NCI-H1105 treated with DMSO at 0.1 percent for 48 hours (cell line): ENCODE results near the gene SH2D3C.

Experiments
- DNase-seq: peaks from one replicate; lab custom pipeline; 2025; lab: John Stamatoyannopoulos, UW

Gene SH2D3C

GRCh38 chr9:127694890-127695720 is 83.4 kb downstream of the SH2D3C start:
- DNase-seq = no peak

- DNase-seq = no peak
Measured at GRCh38 chr9:127693697-127694096, 84.8 kb downstream of the SH2D3C start.

- no peak for DNase-seq
Measured at GRCh38 chr9:127693143-127693542, 85.3 kb downstream of the SH2D3C start.

- DNase-seq = no peak
Measured at GRCh38 chr9:127692071-127692470, 86.4 kb downstream of the SH2D3C start.

DNA sequence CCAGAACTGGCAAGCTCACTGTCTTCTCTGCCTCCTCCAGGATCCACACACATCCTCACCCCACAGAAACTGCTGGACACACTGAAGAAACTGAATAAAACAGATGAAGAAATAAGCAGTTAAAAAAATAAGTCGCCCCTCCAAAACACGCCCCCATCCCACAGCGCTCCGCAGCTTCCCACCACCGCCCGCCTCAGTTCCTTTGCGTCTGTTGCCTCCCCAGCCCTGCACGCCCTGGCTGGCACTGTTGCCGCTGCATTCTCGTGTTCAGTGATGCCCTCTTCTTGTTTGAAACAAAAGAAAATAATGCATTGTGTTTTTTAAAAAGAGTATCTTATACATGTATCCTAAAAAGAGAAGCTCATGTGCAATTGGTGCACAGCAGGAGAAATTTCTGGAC is 87.7 kb downstream of the SH2D3C start:
- DNase-seq = no peak

GRCh38 chr9:127689329-127690000 is 89.0 kb downstream of the SH2D3C start:
- DNase-seq = no peak
